ENCODE measurements around the gene ALPL. TPM values are rescaled to one million over a fixed set of nuclear protein-coding genes. Genes with fewer than 3 reads are reported as not detected.

The ALPL gene
- polyA plus RNA-seq, 1 donor from 2014 or later, result 0.42 TPM

GRCh38 chr1:21553116-21553926, 44.1 kb downstream of the ALPL start:
- Histone ChIP-seq H4K20me1 (ENCODE audit: insufficient read depth) (no peaks in the 10 kb centered on the region), H3K4me3 (ENCODE audit: low read length) (no peak overlapping the region), H2AFZ (ENCODE audit: low read depth, low read length) (no peak overlapping the region), H3K9ac (ENCODE audit: low read length) (no peak overlapping the region), H3K27me3 (ENCODE audit: insufficient read depth, low read depth, low read length) (no peaks in the 10 kb centered on the region), H3K9me2 (ENCODE audit: insufficient read depth, low read length) (no peaks in the 10 kb centered on the region), H3F3A (ENCODE audit: insufficient read depth, low read length, poor library complexity, severe bottlenecking) (no peaks in the 10 kb centered on the region), H3K9me3 (ENCODE audit: low read length) (no peaks in the 10 kb centered on the region), H3K27ac (ENCODE audit: low read length) (no peak overlapping the region), H3K4me2 (ENCODE audit: low read length) (no peak overlapping the region), H3K79me2 (replicated peaks; ENCODE audit: insufficient read depth, low read length) (no peaks in the 10 kb centered on the region), H3K36me3 (ENCODE audit: insufficient read depth, low read length) (no peaks in the 10 kb centered on the region)
- TF ChIP-seq, protein P1, sequence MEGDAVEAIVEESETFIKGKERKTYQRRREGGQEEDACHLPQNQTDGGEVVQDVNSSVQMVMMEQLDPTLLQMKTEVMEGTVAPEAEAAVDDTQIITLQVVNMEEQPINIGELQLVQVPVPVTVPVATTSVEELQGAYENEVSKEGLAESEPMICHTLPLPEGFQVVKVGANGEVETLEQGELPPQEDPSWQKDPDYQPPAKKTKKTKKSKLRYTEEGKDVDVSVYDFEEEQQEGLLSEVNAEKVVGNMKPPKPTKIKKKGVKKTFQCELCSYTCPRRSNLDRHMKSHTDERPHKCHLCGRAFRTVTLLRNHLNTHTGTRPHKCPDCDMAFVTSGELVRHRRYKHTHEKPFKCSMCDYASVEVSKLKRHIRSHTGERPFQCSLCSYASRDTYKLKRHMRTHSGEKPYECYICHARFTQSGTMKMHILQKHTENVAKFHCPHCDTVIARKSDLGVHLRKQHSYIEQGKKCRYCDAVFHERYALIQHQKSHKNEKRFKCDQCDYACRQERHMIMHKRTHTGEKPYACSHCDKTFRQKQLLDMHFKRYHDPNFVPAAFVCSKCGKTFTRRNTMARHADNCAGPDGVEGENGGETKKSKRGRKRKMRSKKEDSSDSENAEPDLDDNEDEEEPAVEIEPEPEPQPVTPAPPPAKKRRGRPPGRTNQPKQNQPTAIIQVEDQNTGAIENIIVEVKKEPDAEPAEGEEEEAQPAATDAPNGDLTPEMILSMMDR (IDR thresholded peaks at IDR 0.05; ENCODE audit: poor library complexity, severe bottlenecking), result no peak
- TF ChIP-seq POLR2AphosphoS5 (IDR thresholded peaks at IDR 0.05), result no peak
- TF ChIP-seq SMC3 (conservative IDR thresholded peaks at IDR 0.05; ENCODE audit: poor library complexity), result no peak
- TF ChIP-seq EZH2 (IDR thresholded peaks at IDR 0.05; ENCODE audit: borderline replicate concordance, insufficient read depth, low read length, poor library complexity, severe bottlenecking), result no peak
- no peak for TF ChIP-seq TAF1 (IDR thresholded peaks at IDR 0.05; ENCODE audit: low read depth)
- TF ChIP-seq, protein P2, sequence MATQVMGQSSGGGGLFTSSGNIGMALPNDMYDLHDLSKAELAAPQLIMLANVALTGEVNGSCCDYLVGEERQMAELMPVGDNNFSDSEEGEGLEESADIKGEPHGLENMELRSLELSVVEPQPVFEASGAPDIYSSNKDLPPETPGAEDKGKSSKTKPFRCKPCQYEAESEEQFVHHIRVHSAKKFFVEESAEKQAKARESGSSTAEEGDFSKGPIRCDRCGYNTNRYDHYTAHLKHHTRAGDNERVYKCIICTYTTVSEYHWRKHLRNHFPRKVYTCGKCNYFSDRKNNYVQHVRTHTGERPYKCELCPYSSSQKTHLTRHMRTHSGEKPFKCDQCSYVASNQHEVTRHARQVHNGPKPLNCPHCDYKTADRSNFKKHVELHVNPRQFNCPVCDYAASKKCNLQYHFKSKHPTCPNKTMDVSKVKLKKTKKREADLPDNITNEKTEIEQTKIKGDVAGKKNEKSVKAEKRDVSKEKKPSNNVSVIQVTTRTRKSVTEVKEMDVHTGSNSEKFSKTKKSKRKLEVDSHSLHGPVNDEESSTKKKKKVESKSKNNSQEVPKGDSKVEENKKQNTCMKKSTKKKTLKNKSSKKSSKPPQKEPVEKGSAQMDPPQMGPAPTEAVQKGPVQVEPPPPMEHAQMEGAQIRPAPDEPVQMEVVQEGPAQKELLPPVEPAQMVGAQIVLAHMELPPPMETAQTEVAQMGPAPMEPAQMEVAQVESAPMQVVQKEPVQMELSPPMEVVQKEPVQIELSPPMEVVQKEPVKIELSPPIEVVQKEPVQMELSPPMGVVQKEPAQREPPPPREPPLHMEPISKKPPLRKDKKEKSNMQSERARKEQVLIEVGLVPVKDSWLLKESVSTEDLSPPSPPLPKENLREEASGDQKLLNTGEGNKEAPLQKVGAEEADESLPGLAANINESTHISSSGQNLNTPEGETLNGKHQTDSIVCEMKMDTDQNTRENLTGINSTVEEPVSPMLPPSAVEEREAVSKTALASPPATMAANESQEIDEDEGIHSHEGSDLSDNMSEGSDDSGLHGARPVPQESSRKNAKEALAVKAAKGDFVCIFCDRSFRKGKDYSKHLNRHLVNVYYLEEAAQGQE (IDR thresholded peaks at IDR 0.05; ENCODE audit: borderline replicate concordance), result no peak
- TF ChIP-seq RAD21 (conservative IDR thresholded peaks at IDR 0.05), result no peak
- no peak for TF ChIP-seq MXI1 (conservative IDR thresholded peaks at IDR 0.05; ENCODE audit: poor library complexity, severe bottlenecking)
- no peak for TF ChIP-seq EP300 (conservative IDR thresholded peaks at IDR 0.05; ENCODE audit: poor library complexity, severe bottlenecking)

DNA sequence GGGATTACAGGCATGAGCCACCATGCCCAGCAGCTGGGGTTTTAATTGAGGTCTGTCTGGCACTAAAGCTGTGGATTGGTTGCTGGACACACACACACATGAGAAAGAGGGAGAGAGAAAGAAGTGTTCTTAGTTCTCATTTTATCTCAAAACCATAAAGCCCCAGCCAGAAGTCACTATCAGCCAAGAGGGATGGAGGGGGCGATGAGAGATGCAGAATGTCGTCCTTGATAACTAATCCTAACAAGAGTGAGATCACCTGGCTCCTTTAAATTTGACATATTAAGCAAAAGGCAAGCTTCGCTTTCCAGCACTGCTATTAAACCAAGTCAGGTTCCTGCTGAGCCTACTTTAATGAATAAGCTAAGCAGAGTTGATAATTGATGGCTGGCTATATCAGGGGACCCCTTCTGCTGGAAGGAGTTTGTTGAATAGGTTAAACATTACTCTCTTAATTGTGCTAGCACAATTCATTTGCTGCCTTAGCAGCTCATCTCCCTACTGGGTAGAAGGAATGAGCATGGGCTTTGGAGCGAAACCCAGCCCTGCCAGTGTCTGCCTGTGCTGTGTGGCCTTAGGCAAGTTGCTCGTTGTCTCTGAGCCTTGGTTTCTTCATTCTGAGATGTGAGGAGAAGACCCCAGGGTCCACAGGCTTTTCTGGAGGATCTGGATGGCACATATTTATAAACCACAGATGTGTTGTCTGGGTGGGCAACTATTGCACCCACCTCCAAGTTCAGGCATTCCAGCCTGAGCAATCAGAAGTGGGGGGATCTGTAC, 50.8 kb downstream of the ALPL start:
- no peak overlapping the region for H2AFZ ChIP-seq (ENCODE audit: low read depth, low read length)
- no peak overlapping the region for H3K4me3 ChIP-seq (ENCODE audit: low read length)
- no peak overlapping the region for H3K27ac ChIP-seq (ENCODE audit: low read length)
- no peaks in the 10 kb centered on the region for H3K36me3 ChIP-seq (ENCODE audit: insufficient read depth, low read length)
- TF ChIP-seq POLR2AphosphoS5 (IDR thresholded peaks at IDR 0.05), result no peak
- TF ChIP-seq, protein P2 (IDR thresholded peaks at IDR 0.05; ENCODE audit: borderline replicate concordance), result no peak
- TF ChIP-seq EZH2 (IDR thresholded peaks at IDR 0.05; ENCODE audit: borderline replicate concordance, insufficient read depth, low read length, poor library complexity, severe bottlenecking), result no peak
- no peak for TF ChIP-seq EP300 (conservative IDR thresholded peaks at IDR 0.05; ENCODE audit: poor library complexity, severe bottlenecking)
- TF ChIP-seq MXI1 (conservative IDR thresholded peaks at IDR 0.05; ENCODE audit: poor library complexity, severe bottlenecking), result no peak
- no peak for TF ChIP-seq RAD21 (conservative IDR thresholded peaks at IDR 0.05)
- no peak for TF ChIP-seq TAF1 (IDR thresholded peaks at IDR 0.05; ENCODE audit: low read depth)
- TF ChIP-seq SMC3 (conservative IDR thresholded peaks at IDR 0.05; ENCODE audit: poor library complexity), result no peak
- TF ChIP-seq, protein P1 (IDR thresholded peaks at IDR 0.05; ENCODE audit: poor library complexity, severe bottlenecking), result no peak
- H3F3A ChIP-seq (ENCODE audit: insufficient read depth, low read length, poor library complexity, severe bottlenecking), result no peaks in the 10 kb centered on the region
- no peaks in the 10 kb centered on the region for H4K20me1 ChIP-seq (ENCODE audit: insufficient read depth)
- H3K4me2 ChIP-seq (ENCODE audit: low read length), result no peak overlapping the region
- H3K27me3 ChIP-seq (ENCODE audit: insufficient read depth, low read depth, low read length), result no peaks in the 10 kb centered on the region
- no peak overlapping the region for H3K9ac ChIP-seq (ENCODE audit: low read length)
- H3K9me3 ChIP-seq (ENCODE audit: low read length), result no peaks in the 10 kb centered on the region
- H3K79me2 ChIP-seq (replicated peaks; ENCODE audit: insufficient read depth, low read length), result no peaks in the 10 kb centered on the region
- no peaks in the 10 kb centered on the region for H3K9me2 ChIP-seq (ENCODE audit: insufficient read depth, low read length)

Data from neural cell (in vitro differentiated cells).